Esophagus muscularis mucosa (tissue), 4 donors: ENCODE data around the gene BLCAP.
"Not testable (repeated sequence)": the region's sequence is repeated elsewhere in the genome, so short reads cannot be mapped to it uniquely, and the experiment has no call there.

Source experiments
- CTCF ChIP-seq, 3 experiments: fragments of 200-600 bp in 2 of 3; fragments of 450-650 bp in 1 of 3; sonication (generic) in 2 of 3; IDR thresholded peaks; one replicate each; pipeline ENCODE4 v1.5.1; 2017 to 2019; ENCODE audit warnings: antibody characterized with exemption in 3 of 3, mild to moderate bottlenecking in 2 of 3, moderate library complexity in 1 of 3
- EP300 ChIP-seq: sonication (generic); formaldehyde crosslinking; IDR thresholded peaks from one replicate; pipeline ENCODE4 v1.6.1; 2017; ENCODE audit warnings: antibody characterized with exemption
- POLR2A ChIP-seq: fragments of 450-650 bp; IDR thresholded peaks from one replicate; pipeline ENCODE4 v1.6.1; 2017; ENCODE audit warnings: antibody characterized with exemption, moderate library complexity, mild to moderate bottlenecking, low read depth
- POLR2AphosphoS5 ChIP-seq, 2 donors: sonication (generic); formaldehyde crosslinking; IDR thresholded peaks; one replicate each; pipeline ENCODE4 v1.6.1; 2017; ENCODE audit warnings: antibody characterized with exemption in 2 of 2

GRCh38 chr20:37470190-37470589 is 57.5 kb downstream of the BLCAP start:
- not testable (repeated sequence) for TF ChIP-seq CTCF (IDR thresholded peaks at IDR 0.05); EP300; POLR2AphosphoS5 (IDR thresholded peaks at IDR 0.05); POLR2A
